Activated T-cell treated with anti-CD3 and anti-CD28 coated beads for 1 hour (primary cell): ENCODE measurements around the gene EPHB2.
"Not testable (repeated sequence)": the region's sequence is repeated elsewhere in the genome, so short reads cannot be mapped to it uniquely, and the experiment has no call there.

Experiments used
- DNase-seq: peaks from one replicate; pipeline ENCODE4 v3.0.0-alpha.2; 2020; ENCODE audit warnings: low read depth

Gene EPHB2

GRCh38 chr1:22915816-22916470, 205.3 kb downstream of the EPHB2 start:
- DNase-seq: no peak

- DNase-seq: no peak
These were observed 205.8 kb downstream of the EPHB2 start for GRCh38 chr1:22916471-22916820.

GRCh38 chr1:22917989-22918388, 207.3 kb downstream of the EPHB2 start:
- DNase-seq: no peak

GRCh38 chr1:22918644-22919043, 208.0 kb downstream of the EPHB2 start:
- DNase-seq: no peak

- no peak for DNase-seq
These were observed 208.8 kb downstream of the EPHB2 start for GRCh38 chr1:22919341-22920025.

- DNase-seq: no peak
These were observed 209.5 kb downstream of the EPHB2 start for GRCh38 chr1:22920026-22920733.

- DNase-seq: no peak
These were observed 210.3 kb downstream of the EPHB2 start for GRCh38 chr1:22920734-22921451.

- DNase-seq: no peak
These were observed 210.9 kb downstream of the EPHB2 start for GRCh38 chr1:22921452-22922126.

GRCh38 chr1:22922640-22923039, 212.0 kb downstream of the EPHB2 start:
- DNase-seq: no peak

GRCh38 chr1:22925111-22925510, 214.5 kb downstream of the EPHB2 start:
- DNase-seq: no peak

- DNase-seq: no peak
These were observed 219.7 kb downstream of the EPHB2 start for GRCh38 chr1:22930240-22930912.

GRCh38 chr1:22932803-22933470, 222.3 kb downstream of the EPHB2 start:
- no peak for DNase-seq

GRCh38 chr1:22935433-22935832, 224.8 kb downstream of the EPHB2 start:
- DNase-seq: no peak

GRCh38 chr1:22936681-22937080, 226.0 kb downstream of the EPHB2 start:
- DNase-seq: no peak

GRCh38 chr1:22941257-22941656, 230.6 kb downstream of the EPHB2 start:
- no peak for DNase-seq

- DNase-seq: no peak
These were observed 233.9 kb downstream of the EPHB2 start for GRCh38 chr1:22944346-22945055.

GRCh38 chr1:22945171-22945570, 234.5 kb downstream of the EPHB2 start:
- DNase-seq: not testable (repeated sequence)

GRCh38 chr1:22949822-22950331, 239.2 kb downstream of the EPHB2 start:
- DNase-seq: no peak

- DNase-seq: no peak
These were observed 241.2 kb downstream of the EPHB2 start for GRCh38 chr1:22951796-22952195.

GRCh38 chr1:22952694-22953056, 242.0 kb downstream of the EPHB2 start:
- no peak for DNase-seq
